Neutrophil (primary cell): ENCODE data around the gene CNDP1.

Source experiments
- H3K27ac ChIP-seq: fragments of 200-600 bp; sonication (generic); 2 replicates; pipeline ENCODE4 v1.5.1; 2016; ENCODE audit warnings: mild to moderate bottlenecking, moderate library complexity
- H3K27me3 ChIP-seq: fragments of 200-600 bp; sonication (generic); 2 replicates; pipeline ENCODE4 v1.6.0; 2016; ENCODE audit warnings: mild to moderate bottlenecking
- H3K36me3 ChIP-seq: fragments of 200-600 bp; sonication (generic); 2 replicates; pipeline ENCODE4 v1.5.1; 2017
- H3K4me1 ChIP-seq, 2 experiments: fragments of 200-600 bp in 1 of 2; sonication (generic) in 1 of 2; 1 replicate in 1 of 2; 2 replicates in 1 of 2; pipeline versions ENCODE4 v1.5.1 to v1.6.1; 2013 to 2016; ENCODE audit warnings: low read depth in 1 of 2, low read length in 1 of 2, mild to moderate bottlenecking in 1 of 2, moderate library complexity in 1 of 2; ENCODE audit not compliant: control insufficient read depth in 1 of 2, insufficient read depth in 1 of 2
- H3K4me3 ChIP-seq, 2 experiments: fragments of 200-600 bp in 1 of 2; sonication (generic) in 1 of 2; 1 replicate in 1 of 2; 2 replicates in 1 of 2; pipeline ENCODE4 v1.5.1; 2013 to 2016; ENCODE audit warnings: low read depth in 1 of 2, low read length in 1 of 2, mild to moderate bottlenecking in 1 of 2, moderate library complexity in 1 of 2
- H3K9me3 ChIP-seq: fragments of 200-600 bp; sonication (generic); 2 replicates; pipeline ENCODE4 v1.5.1; 2016
- TF ChIP-seq, protein P1 (sequence below): fragments of 200-600 bp; sonication (generic); IDR thresholded peaks from 2 replicates; pipeline ENCODE4 v1.5.1; 2016; ENCODE audit warnings: antibody characterized with exemption

Gene CNDP1

DNA sequence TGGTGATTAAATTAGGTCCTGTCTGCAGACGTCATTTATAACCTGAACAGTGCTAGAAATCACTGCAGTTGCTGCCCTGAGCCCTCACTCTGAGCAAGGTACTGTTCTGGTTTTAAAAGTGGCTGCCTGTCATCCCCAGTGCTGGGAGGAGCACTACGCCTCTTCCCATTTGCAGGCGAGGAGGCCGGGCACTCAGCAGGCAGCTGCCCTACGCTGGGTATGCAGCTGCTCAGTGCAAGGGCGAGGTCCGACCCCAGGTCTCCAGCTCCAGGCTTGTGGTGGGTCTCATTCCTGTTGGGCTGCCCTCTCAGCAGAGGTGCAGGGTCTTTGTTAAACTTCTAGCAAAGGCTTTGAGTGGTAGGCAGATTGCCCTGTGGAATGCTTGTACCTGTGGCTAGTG lies 22.5 kb upstream of the CNDP1 start:
- TF ChIP-seq, protein P1, sequence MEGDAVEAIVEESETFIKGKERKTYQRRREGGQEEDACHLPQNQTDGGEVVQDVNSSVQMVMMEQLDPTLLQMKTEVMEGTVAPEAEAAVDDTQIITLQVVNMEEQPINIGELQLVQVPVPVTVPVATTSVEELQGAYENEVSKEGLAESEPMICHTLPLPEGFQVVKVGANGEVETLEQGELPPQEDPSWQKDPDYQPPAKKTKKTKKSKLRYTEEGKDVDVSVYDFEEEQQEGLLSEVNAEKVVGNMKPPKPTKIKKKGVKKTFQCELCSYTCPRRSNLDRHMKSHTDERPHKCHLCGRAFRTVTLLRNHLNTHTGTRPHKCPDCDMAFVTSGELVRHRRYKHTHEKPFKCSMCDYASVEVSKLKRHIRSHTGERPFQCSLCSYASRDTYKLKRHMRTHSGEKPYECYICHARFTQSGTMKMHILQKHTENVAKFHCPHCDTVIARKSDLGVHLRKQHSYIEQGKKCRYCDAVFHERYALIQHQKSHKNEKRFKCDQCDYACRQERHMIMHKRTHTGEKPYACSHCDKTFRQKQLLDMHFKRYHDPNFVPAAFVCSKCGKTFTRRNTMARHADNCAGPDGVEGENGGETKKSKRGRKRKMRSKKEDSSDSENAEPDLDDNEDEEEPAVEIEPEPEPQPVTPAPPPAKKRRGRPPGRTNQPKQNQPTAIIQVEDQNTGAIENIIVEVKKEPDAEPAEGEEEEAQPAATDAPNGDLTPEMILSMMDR, result no peak
- Histone ChIP-seq H3K27ac (no peak overlapping the region), H3K27me3 (no peaks in the 10 kb centered on the region), H3K36me3 (peaks cover 90% of the 10 kb centered on the region), H3K9me3 (no peaks in the 10 kb centered on the region), H3K4me3 (no peak overlapping the region), H3K4me1 (no peaks in the 10 kb centered on the region)

DNA sequence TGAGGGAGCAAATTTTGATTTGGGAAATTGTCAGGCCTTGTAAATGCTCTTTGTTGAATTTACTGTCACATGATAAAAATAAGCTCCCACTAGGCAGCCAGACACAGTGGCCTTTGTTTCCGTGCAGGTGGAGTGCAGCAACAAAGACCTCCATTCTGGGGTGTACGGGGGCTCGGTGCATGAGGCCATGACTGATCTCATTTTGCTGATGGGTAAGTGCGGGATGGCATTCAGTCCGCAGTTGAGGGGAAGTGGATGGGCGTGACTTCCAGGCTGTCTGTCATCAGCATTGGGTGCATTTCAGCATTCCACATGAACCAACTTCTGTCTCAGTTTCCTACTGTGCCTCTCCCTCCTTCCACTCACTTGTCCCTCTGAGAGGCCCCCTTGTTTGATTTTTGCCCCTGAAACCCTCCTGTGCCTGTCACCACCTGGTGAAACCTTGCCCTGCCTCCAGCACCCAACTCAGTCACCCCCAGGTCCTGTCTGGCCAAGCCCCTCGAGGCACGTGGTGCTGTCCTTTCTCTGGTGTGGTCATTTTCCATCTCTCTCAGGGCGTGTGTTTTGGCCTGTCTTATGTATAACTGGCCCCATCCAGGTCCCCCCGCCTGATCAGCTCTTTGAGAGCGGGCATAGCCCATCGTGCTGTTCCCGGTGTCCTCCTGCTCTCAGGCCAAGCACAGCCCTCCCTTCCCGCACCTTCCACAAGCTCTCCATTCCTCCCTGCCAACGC lies 21.8 kb upstream of the CNDP1 start:
- H3K27me3 ChIP-seq, result no peaks in the 10 kb centered on the region
- TF ChIP-seq, protein P1, result no peak
- no peaks in the 10 kb centered on the region for H3K9me3 ChIP-seq
- H3K36me3 ChIP-seq, result peaks cover 88% of the 10 kb centered on the region
- H3K27ac ChIP-seq, result no peak overlapping the region
- no peaks in the 10 kb centered on the region for H3K4me1 ChIP-seq
- H3K4me3 ChIP-seq, result no peak overlapping the region

DNA sequence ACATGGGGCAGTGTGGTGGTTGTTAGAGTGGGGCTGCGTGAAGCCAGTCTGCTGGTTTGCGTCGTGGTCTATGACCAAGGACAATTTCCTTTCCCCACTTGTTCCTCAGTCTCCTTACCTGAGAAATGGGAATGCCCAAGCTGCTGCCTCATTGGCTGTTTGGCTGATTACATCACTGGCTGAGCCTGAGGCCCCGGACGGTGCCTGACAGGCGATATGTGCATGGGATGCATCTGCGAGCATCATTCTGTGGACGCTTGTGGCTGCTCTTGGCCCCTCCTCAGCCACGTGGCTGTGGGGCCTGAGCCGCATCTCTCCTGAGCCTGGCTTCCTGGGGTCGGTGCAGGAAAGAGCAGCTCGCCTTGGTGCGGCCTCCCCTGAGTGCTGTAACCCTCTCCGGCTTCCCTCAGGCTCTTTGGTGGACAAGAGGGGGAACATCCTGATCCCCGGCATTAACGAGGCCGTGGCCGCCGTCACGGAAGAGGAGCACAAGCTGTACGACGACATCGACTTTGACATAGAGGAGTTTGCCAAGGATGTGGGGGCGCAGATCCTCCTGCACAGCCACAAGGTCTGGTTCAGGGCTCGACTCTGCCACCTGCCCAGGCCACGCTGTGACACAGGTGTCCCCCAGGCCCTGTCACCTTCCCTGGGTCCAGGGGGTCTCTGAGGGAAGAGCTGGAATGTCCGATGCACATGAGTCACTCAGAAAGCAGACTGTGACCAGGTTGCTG lies 21.0 kb upstream of the CNDP1 start:
- peaks cover 87% of the 10 kb centered on the region for H3K36me3 ChIP-seq
- H3K27me3 ChIP-seq, result no peaks in the 10 kb centered on the region
- H3K27ac ChIP-seq, result no peak overlapping the region
- no peaks in the 10 kb centered on the region for H3K9me3 ChIP-seq
- no peak overlapping the region for H3K4me3 ChIP-seq
- TF ChIP-seq, protein P1, result no peak
- no peaks in the 10 kb centered on the region for H3K4me1 ChIP-seq

DNA sequence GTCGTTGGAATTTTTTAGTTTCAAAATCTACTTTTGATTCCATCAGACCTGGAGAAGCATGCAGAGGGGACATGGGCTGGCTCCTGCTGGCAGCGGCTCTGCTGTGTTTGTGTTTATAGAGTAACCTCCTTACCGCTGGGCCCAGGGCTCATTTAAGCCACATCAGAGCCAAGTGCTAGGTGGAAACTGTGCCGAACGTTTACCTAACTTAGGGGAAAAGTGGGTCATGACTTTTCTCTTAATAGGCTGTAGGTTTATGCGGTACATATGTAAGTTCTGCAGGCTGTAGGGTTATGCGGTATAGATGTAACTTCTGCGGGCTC lies 20.5 kb upstream of the CNDP1 start:
- Histone ChIP-seq H3K27ac (no peak overlapping the region), H3K9me3 (no peaks in the 10 kb centered on the region), H3K36me3 (peaks cover 87% of the 10 kb centered on the region), H3K27me3 (no peaks in the 10 kb centered on the region), H3K4me1 (no peaks in the 10 kb centered on the region), H3K4me3 (no peak overlapping the region)
- TF ChIP-seq, protein P1, result no peak

DNA sequence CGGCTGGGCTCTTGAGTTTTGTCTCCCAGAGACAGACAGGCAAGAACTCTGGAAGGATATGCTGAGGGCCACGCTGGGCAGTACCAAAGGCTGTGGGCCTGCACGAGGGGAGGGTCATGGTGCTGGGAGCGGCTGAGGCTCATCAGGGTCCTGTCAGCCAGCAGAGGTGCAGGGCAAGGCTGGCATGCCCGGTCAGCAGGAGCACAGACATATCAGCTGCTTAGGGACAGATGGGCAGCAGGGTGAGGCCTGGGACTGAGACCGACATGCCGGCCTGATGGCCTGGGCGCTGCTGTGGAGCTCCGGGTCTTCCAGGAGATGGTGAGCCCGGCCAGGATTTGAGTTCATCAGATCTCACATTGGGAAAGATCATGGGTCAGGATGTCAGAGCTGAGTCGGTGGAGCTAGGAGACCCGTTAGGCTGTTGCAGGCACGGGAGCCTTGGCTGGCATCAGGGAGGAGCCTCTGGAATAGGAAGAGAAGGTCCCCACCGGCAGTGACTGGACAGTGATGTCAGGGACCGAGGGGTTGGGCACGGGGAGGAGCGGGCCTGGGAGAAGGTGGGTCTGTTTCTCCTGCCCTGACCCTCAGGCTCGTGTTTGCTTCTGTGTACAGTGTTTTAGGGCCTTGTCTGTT lies 19.3 kb upstream of the CNDP1 start:
- TF ChIP-seq, protein P1, result no peak
- H3K36me3 ChIP-seq, result peaks cover 87% of the 10 kb centered on the region
- no peaks in the 10 kb centered on the region for H3K9me3 ChIP-seq
- no peaks in the 10 kb centered on the region for H3K27me3 ChIP-seq
- no peaks in the 10 kb centered on the region for H3K4me1 ChIP-seq
- H3K4me3 ChIP-seq, result no peak overlapping the region
- H3K27ac ChIP-seq, result no peak overlapping the region
